NCI-H128 (cell line): ENCODE measurements around the gene ZNFX1.
"Not testable (repeated sequence)": the region's sequence is repeated elsewhere in the genome, so short reads cannot be mapped to it uniquely, and the experiment has no call there.

Experiments
- DNase-seq: peaks from one replicate; lab custom pipeline; 2025; ENCODE audit not compliant: unreplicated experiment; lab: John Stamatoyannopoulos, UW

ZNFX1 gene

GRCh38 chr20:49252556-49253350 lies 25.1 kb downstream of the ZNFX1 start:
- DNase-seq, result no peak

GRCh38 chr20:49248879-49249665 lies 28.8 kb downstream of the ZNFX1 start:
- no peak for DNase-seq

- no peak for DNase-seq
These were observed 29.6 kb downstream of the ZNFX1 start for GRCh38 chr20:49248301-49248700.

DNA sequence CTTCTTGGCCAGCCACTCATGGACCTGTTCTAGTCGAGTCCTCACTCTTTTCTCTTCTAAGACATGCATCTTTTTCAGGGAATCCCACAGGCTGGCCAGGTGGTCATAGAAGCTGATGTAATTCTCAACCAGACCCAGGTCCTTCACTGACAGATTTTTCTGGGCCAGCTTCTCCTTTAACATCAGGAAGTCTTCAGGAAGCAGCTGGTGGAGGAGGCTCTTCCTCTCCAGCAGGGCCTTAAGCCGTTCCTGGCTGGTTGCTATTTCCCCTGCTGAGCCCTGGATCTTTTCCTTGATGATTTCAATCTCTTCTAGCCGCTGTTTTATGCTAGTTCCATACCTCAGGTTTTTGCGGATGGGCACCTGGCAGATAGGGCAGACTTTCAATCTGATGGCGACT lies 30.1 kb downstream of the ZNFX1 start:
- DNase-seq, result no peak

DNA sequence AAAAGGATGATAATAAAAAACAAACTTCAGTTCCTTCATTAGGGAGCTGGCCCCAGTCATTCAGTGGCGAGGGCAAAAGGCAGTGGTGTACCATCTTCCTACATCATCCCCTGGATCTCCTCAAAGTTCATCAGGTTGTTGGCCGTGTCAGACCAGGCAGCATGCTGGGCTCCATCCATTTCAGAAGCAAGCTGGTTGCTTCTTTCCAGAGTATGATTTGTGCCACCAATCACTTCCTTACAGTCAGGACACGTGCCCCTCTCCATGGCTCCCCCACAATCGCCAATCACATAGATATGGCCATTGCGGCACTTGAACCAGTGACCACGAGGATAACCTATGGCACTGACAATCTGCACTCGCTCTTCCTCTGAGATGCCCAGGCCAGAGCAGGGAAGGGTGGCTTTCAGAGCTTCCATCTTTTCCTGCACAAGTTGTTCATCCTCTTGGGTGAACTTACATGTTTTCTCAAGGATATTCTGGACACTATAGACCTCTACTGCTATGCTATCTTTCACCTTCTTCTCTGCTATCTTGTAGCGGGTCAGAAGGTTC lies 30.6 kb downstream of the ZNFX1 start:
- DNase-seq, result no peak

- no peak for DNase-seq
These were observed 31.7 kb downstream of the ZNFX1 start for GRCh38 chr20:49245921-49246740.

- no peak for DNase-seq
These were observed 40.3 kb downstream of the ZNFX1 start for GRCh38 chr20:49237531-49237930.

GRCh38 chr20:49236301-49236700 lies 41.6 kb downstream of the ZNFX1 start:
- no peak for DNase-seq

- DNase-seq, result no peak
These were observed 43.0 kb downstream of the ZNFX1 start for GRCh38 chr20:49234831-49235230.

GRCh38 chr20:49233226-49233625 lies 44.6 kb downstream of the ZNFX1 start:
- DNase-seq, result no peak

DNA sequence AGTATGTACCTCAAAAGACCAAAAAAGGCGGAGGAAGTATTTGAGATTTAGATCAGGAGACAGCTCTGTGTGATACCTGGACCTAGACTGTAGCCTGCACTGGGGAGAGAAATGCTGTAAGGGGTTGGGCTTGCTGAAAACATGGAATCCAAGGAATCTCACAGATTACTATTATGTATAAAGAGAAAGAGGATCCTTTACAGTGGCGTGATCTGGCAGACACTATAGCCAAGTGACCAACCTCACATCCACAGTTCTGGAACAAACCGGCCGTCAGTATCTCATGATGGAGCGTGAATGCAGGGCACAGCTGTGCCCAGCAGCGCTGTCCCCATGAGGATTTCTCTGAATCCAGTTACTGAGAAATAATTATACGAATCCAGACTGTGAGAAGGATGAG lies 46.4 kb downstream of the ZNFX1 start:
- DNase-seq, result no peak

DNA sequence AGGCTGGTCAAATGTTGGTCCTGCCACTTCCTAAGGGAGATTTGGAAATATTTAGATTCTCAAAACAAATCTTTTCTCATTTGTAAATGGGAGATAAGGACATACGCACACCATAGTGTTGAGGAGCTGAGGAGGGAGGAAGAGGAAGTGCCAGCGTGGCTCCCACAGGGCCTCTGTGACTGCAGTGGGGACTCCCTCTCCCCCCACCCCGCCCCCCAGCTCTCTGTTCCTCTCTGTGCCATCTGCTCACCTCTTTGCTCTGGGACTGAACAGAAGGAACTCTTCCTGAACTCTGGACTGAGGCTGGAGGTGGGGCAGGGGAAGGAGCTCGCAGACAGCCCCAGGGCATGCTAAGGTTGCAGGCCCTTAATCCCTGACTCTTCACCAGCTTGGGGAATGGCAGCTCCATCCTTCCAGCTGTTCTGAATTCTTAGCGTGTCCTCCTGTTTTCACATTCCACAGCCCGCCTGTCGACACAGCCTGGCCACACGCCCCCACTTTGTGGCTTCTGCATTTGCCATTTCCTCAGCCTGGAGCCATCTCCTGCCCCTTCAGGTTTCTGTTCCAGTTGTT lies 47.2 kb downstream of the ZNFX1 start:
- no peak for DNase-seq

GRCh38 chr20:49230021-49230420 lies 47.8 kb downstream of the ZNFX1 start:
- peak; percentile 58 for DNase-seq

DNA sequence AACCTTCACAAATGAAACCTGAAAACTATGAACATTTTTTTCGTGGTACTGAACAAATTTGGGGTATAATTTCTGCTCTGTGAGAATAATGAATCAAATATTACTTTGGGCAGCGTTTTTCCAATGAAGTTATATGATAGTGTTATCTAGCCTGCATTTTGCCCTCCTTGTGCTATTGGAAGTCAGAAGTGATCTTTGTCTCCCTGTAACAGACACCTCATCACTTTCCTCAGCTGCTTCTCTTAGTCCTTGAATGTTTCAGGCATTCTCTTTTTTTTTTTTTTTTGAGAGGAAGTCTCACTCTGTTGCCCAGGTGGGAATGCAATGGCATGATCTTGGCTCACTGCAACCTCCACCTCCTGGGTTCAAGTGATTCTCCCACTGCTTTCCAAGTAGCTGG lies 48.5 kb downstream of the ZNFX1 start:
- no peak for DNase-seq

GRCh38 chr20:49228676-49229075 lies 49.2 kb downstream of the ZNFX1 start:
- DNase-seq, result peak; percentile 42

DNA sequence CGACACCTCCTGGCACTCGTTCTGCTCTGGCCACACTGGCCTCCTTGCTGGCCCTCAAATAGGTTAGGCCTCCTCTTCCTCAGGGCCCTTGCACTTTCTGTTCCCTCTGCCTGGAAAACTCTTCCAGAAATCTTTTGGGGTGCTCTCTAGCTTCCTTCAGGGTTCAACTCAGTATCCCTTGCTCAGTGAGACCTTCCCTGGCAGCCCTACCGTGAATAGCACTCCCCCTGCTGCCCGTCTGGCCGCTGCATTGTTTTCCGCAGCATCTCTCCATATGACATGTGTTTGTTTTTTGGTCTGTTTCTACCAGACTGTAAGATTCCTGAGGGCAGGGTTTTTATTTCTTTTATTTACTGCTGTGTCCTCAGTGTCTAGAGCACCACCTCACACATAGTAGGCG lies 52.0 kb downstream of the ZNFX1 start:
- no peak for DNase-seq

DNA sequence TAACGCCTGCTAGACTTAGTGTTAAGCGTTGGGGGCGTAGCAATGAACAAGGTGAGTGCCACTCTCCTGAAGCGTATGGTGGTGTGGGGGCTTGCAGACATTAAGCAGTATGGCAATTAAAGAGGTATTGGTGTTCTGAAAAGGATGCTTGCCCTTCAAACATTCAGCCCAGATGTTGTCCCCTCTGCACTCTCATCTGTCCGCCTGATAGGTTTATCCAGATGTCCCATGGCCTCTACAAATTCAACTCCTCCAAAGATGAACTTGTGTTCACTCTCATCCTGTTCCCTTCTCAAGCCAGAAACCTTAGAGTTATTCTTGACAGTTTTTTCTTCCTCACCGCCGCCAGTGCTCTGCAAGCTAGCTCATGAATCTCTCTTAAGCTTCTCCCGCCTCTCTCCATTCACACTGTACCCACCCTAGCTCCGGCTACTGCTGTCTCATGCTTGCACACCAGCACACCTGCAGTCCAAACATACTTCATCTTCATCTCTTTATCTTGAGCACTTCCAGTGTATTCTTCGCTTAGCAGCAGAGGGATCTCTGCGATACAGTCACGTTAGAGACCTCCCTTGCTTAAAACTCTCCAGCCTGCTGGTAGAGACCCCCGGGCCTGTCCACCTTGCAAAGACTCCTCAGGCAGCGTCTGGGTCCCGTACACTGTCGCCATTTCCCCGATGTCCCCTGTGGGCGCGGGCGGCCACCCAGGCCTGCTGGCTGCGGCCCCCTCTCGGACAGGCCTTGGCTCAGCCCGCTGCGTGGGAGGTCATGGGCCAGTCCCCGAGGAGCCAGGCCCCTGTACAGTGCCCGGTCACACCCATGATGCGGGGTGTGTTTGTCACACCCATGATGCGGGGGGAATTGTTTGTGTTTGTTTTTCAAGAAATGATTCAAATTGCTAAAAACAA lies 57.7 kb downstream of the ZNFX1 start:
- no peak for DNase-seq

DNA sequence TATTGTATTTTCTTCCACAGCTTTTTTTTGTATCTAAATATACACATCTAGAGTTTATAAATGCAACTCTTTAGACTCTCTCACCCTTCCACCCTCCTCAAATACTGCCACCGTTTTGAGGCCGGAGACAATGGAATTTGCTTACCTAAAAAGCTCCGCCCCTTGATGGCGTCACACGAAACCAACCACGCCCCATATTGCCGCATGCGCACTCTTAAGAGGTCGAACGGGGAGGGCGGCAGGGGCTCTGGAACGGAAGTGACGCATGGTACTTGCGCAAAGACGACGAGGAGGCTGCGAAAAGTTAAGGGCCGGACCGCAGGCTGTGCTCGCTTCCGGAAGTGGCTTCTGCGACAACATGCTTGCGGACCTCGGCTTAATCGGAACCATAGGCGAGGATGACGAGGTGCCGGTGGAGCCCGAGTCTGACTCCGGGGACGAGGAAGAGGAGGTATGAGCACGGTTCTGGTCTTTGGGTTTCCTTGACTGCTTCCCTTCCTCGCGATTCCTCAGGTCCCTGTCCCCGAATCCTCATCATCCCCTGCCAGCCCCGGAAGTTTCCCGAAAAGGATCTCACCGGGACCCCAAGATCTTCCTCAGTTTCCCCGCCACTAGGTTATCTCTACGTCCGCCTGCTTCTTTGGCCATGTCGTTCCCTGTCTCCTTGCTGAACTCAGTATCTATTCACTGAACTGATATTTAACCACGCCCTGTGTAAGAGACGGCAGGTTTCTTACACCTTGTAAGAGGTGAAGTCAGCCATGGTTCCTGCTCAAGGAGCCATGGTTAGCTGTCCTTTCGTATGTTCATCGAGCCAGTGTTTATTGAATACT lies 58.5 kb downstream of the ZNFX1 start, which contains the start of gene DDX27:
Gene DDX27 (plus strand): TSS at position 326 of the 833 bp plus-strand sequence. CDS start 33 bp downstream, at position 359.
- DNase-seq, result peak; percentile 97

- DNase-seq, result not testable (repeated sequence)
These were observed 59.1 kb downstream of the ZNFX1 start for GRCh38 chr20:49218739-49219090.
